ENCODE data around the gene MARK1. TPM values are rescaled to one million over a fixed set of nuclear protein-coding genes. Genes with fewer than 3 reads are reported as not detected.

Gene MARK1
- total RNA-seq = 0.77 and 2.5 TPM in 2 replicates

GRCh38 chr1:220527908-220528678 is at the start of gene MARK1:
Gene MARK1 (plus strand): TSS chr1:220528136. CDS start chr1:220528823, 687 bp downstream.

GRCh38 chr1:220690140-220691052 is 162.5 kb downstream of the MARK1 start, which contains the start of gene C1orf115:
Gene C1orf115 (plus strand): TSS chr1:220690363. CDS start chr1:220690403, 40 bp downstream.

Other genes with a start within 250 kb of the MARK1 start
- gene C1orf115, start 162.2 kb downstream of the MARK1 start, total RNA-seq = 0.58 and 1.1 TPM in 2 replicates
- 4.8 and 6.2 TPM in 2 replicates for gene MTARC2, start 220.2 kb downstream of the MARK1 start, total RNA-seq

Data from regular cardiac myocyte (primary cell).